ENCODE measurements around the gene DNM1L. TPM values are rescaled to one million over a fixed set of nuclear protein-coding genes. Genes with fewer than 3 reads are reported as not detected.

Gene DNM1L
- total and polyA plus RNA-seq, 9 of the 15 experiments (the other 6 are each of a cell fraction or from before 2014, with no cell fraction given) = 24.1 to 82.8 (median 61.5) TPM

GRCh38 chr12:32755654-32756475 lies 76.8 kb downstream of the DNM1L start, which contains the start of gene YARS2 (continued):
- TF ChIP-seq ZNF668 (CRISPR knock-in tag; IDR thresholded peaks at IDR 0.05) = no peak
- no peak for TF ChIP-seq CBFA2T2 (conservative IDR thresholded peaks at IDR 0.05)
- TF ChIP-seq ZNF57 (CRISPR knock-in tag; IDR thresholded peaks at IDR 0.05) = no peak
- TF ChIP-seq CXXC5 (CRISPR knock-in tag; IDR thresholded peaks at IDR 0.05) = peak; percentile 66; the same call in 1 of the 2 replicates
- TF ChIP-seq MLLT1 (IDR thresholded peaks at IDR 0.05) = no peak
- TF ChIP-seq SRF (CRISPR knock-in tag; IDR thresholded peaks at IDR 0.05) = 0 out of 4 replicates have a peak, but pooled peaks of 1 of the 2 experiments have one; percentile 12
- no peak; the same call in 1 of the 2 replicates for TF ChIP-seq ZNF232 (CRISPR knock-in tag; IDR thresholded peaks at IDR 0.05)
- TF ChIP-seq RCOR1 (IDR thresholded peaks at IDR 0.05; ENCODE audit: borderline replicate concordance in 1 of 2, low read depth in 2 of 2, low read length in 2 of 2) = 0 out of 4 replicates have a peak, but pooled peaks of 1 of the 2 experiments have one; percentile 7
- peak; percentile 64 for TF ChIP-seq RFX1 (IDR thresholded peaks at IDR 0.05)
- TF ChIP-seq ZNF263 (CRISPR knock-in tag; IDR thresholded peaks at IDR 0.05; ENCODE audit: borderline replicate concordance) = no peak
- no peak; the same call in 1 of the 2 replicates for TF ChIP-seq CTBP1 (IDR thresholded peaks at IDR 0.05; ENCODE audit: borderline replicate concordance)
- no peak for TF ChIP-seq HEY1 (CRISPR knock-in tag; IDR thresholded peaks at IDR 0.05; ENCODE audit: borderline replicate concordance)
- no peak; a peak in 1 of 4 replicates for TF ChIP-seq TEAD1 (CRISPR knock-in tag; IDR thresholded peaks at IDR 0.05)
- TF ChIP-seq C11orf30 (IDR thresholded peaks at IDR 0.05; ENCODE audit: low read depth) = peak; percentile 4
- no peak for TF ChIP-seq THAP12 (CRISPR knock-in tag; IDR thresholded peaks at IDR 0.05)
- TF ChIP-seq ARID1B (IDR thresholded peaks at IDR 0.05) = 0 out of 2 replicates have a peak, but pooled peaks have one; percentile 33
- no peak for TF ChIP-seq XRCC5 (IDR thresholded peaks at IDR 0.05; ENCODE audit: low read depth, low read length)
- TF ChIP-seq MCM2 (IDR thresholded peaks at IDR 0.05; ENCODE audit: low read depth) = no peak
- no peak for TF ChIP-seq GTF2B (IDR thresholded peaks at IDR 0.05; ENCODE audit: extremely low read depth, insufficient read length)
- TF ChIP-seq HNRNPH1 (optimal IDR thresholded peaks at IDR 0.05; ENCODE audit: low read depth, low read length) = no peak
- TF ChIP-seq TARDBP (IDR thresholded peaks at IDR 0.05) = no peak
- TF ChIP-seq MIER1 (IDR thresholded peaks at IDR 0.05; ENCODE audit: low read depth) = no peak
- no peak for TF ChIP-seq ZNF324 (CRISPR knock-in tag; IDR thresholded peaks at IDR 0.05)
- no peak for TF ChIP-seq MED1 (CRISPR knock-in tag; IDR thresholded peaks at IDR 0.05; ENCODE audit: borderline replicate concordance)
- no peak for TF ChIP-seq RBM15 (IDR thresholded peaks at IDR 0.05; ENCODE audit: insufficient read depth, low read length)
